SHP77 treated with DMSO at 0.1 percent for 48 hours (cell line): Measurements from ENCODE around the gene TIMM50.

Experiments used
- DNase-seq: peaks from one replicate; lab custom pipeline; 2025; lab: John Stamatoyannopoulos, UW

TIMM50 gene

GRCh38 chr19:39533003-39533512, 52.4 kb downstream of the TIMM50 start:
- DNase-seq: no peak

DNA sequence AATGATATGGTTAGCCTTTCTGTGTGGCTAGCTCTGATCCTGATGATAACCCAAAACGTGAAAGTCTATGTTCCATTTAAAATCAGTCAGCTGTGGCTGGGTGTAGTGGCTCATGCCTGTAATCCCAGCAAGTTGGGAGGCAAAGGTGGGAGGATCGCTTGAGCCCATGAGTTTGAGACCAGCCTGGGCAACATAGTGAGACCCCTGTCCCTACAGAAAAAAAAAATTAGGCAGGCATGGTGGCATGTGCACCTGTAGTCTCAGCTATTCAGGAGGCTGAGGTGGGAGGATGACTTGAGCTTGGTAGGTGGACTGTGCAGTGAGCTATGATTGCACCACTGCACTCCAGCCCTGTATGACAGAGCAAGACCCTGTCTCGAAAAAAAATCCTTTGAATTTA, 53.2 kb downstream of the TIMM50 start:
- no peak for DNase-seq

DNA sequence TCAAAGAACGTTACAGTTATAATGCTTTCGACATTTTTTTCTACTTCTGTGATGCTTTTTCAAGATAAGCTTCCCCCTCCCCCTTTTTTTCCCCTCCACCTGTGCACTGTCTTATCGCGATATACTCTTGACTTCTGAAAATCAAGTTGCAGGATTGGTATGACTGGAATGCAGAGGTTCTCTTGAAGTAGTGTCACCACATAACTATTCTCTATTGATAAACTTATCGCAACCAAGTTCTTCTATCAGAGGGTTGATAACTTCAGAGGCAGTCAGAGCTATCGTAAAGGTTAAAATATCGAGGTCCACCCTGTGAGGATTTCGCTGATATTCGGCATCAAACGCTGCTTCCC, 58.5 kb downstream of the TIMM50 start:
- peak; percentile 31 for DNase-seq

DNA sequence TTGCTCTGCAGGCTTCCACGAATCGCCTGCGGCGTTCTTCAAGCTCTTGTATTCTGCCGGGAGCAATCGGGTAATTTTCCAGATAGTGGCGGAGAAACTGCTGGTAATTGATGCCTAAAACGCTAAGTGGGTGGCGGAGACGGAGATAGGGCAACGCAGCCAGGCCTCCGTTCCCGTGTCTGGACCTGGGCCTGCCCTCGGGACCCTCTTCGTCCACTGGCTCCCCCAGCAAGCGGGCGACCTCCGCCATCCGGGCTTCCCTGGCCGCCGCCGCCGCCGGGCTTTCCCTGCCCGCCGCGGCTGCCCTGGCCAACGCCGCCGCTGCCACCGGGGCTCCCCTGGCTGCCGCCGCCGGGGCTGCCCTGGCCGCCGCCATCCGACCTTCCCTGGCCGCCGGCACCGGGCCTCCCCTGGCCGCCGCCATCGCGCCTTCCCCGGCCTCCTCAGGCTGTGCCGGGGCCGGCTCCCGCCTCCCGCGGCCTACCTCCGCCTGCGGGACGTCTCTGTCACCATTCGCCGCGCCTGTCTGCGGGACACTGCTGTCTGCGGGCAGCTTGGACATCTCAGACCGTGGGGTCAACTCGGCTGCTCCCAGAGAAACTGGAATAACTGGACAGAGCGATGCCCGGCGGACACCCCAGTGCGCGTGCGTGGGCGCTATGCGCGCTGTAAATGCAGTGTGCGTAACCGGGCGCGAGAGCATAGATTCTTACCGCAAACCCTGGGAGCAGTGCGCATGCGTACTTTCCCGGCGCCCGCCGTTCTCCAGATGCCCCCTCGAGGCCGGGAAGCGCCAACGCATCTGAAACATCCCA, 59.1 kb downstream of the TIMM50 start, which contains the start of gene EID2:
EID2 (minus strand) TSS at position 644 of the 815 bp plus-strand sequence; CDS start at position 562, 82 bp downstream.
- DNase-seq: peak; percentile 97

GRCh38 chr19:39540333-39540673, 59.7 kb downstream of the TIMM50 start:
- peak; percentile 64 for DNase-seq
